BE2C (cell line): ENCODE data around the gene SKA3.
A peak's percentile ranks its signal among the peaks of the same experiment; 100 is the strongest.
"Not testable (repeated sequence)": the region's sequence is repeated elsewhere in the genome, so short reads cannot be mapped to it uniquely, and the experiment has no call there.

ENCODE experiments used
- DNase-seq: peaks from one replicate; pipeline ENCODE4 v3.0.0-alpha.2; 2020
- H3K27me3 ChIP-seq: fragments of 250-450 bp; sonication (Bioruptor Pico); 2 replicates; pipeline ENCODE4 v1.5.1; 2020; ENCODE audit warnings: mild to moderate bottlenecking
- H3K36me3 ChIP-seq: fragments of 250-450 bp; sonication (Bioruptor Pico); 2 replicates; pipeline ENCODE4 v1.5.1; 2020; ENCODE audit warnings: mild to moderate bottlenecking
- H3K4me1 ChIP-seq: fragments of 250-450 bp; sonication (Bioruptor Pico); 2 replicates; pipeline ENCODE4 v1.5.1; 2020
- H3K4me3 ChIP-seq: 2 replicates; pipeline ENCODE4 v1.5.1; 2011; ENCODE audit warnings: low read depth, low read length
- H3K9me3 ChIP-seq: fragments of 250-450 bp; sonication (Bioruptor Pico); 2 replicates; pipeline ENCODE4 v1.5.1; 2020
- CTCF ChIP-seq: IDR thresholded peaks from 2 replicates; pipeline ENCODE4 v1.5.1; 2012; ENCODE audit warnings: mild to moderate bottlenecking, low read depth, low read length

The SKA3 gene

GRCh38 chr13:21139374-21139773 lies 37.0 kb downstream of the SKA3 start:
- Histone ChIP-seq H3K36me3 (peaks cover 21% of the 10 kb centered on the region), H3K4me1 (no peaks in the 10 kb centered on the region), H3K9me3 (no peaks in the 10 kb centered on the region), H3K27me3 (peaks cover 33% of the 10 kb centered on the region), H3K4me3 (peak overlapping the region; percentile 75)
- no peak for DNase-seq
- TF ChIP-seq CTCF: no peak

- H3K4me3 ChIP-seq: no peak overlapping the region
- H3K27me3 ChIP-seq: peaks cover 40% of the 10 kb centered on the region
- H3K36me3 ChIP-seq: peaks cover 18% of the 10 kb centered on the region
- H3K9me3 ChIP-seq: no peaks in the 10 kb centered on the region
- TF ChIP-seq CTCF: no peak
- DNase-seq: no peak
- H3K4me1 ChIP-seq: no peaks in the 10 kb centered on the region
Measured at GRCh38 chr13:21138561-21138960, 37.8 kb downstream of the SKA3 start.

- H3K4me1 ChIP-seq: no peaks in the 10 kb centered on the region
- no peak for TF ChIP-seq CTCF
- no peak overlapping the region for H3K4me3 ChIP-seq
- H3K9me3 ChIP-seq: no peaks in the 10 kb centered on the region
- peaks cover 9% of the 10 kb centered on the region for H3K36me3 ChIP-seq
- H3K27me3 ChIP-seq: peaks cover 48% of the 10 kb centered on the region
- DNase-seq: no peak
Measured at GRCh38 chr13:21137696-21138095, 38.7 kb downstream of the SKA3 start.

GRCh38 chr13:21135833-21136232 lies 40.5 kb downstream of the SKA3 start:
- H3K27me3 ChIP-seq: peaks cover 58% of the 10 kb centered on the region
- not testable (repeated sequence) for H3K9me3 ChIP-seq, H3K4me1 ChIP-seq, DNase-seq, H3K36me3 ChIP-seq, H3K4me3 ChIP-seq

- Histone ChIP-seq H3K4me3 (no peak overlapping the region), H3K36me3 (no peaks in the 10 kb centered on the region)
- no peak for TF ChIP-seq CTCF
Measured at GRCh38 chr13:21134475-21134874, 41.9 kb downstream of the SKA3 start.

GRCh38 chr13:21133077-21133476 lies 43.3 kb downstream of the SKA3 start:
- Histone ChIP-seq H3K9me3 (no peaks in the 10 kb centered on the region), H3K36me3 (no peaks in the 10 kb centered on the region), H3K4me3 (no peak overlapping the region)

More at GRCh38 chr13:21134475-21134874, 41.9 kb downstream of the SKA3 start:
- Histone ChIP-seq H3K27me3 (peaks cover 58% of the 10 kb centered on the region), H3K4me1 (no peaks in the 10 kb centered on the region), H3K9me3 (no peaks in the 10 kb centered on the region)
- DNase-seq: no peak

More at GRCh38 chr13:21133077-21133476, 43.3 kb downstream of the SKA3 start:
- no peak for TF ChIP-seq CTCF
- Histone ChIP-seq H3K4me1 (no peaks in the 10 kb centered on the region), H3K27me3 (peaks cover 53% of the 10 kb centered on the region)
- no peak for DNase-seq
